Fibroblast of upper back skin (primary cell): ENCODE results near the gene CD302.
"Not testable (repeated sequence)": the region's sequence is repeated elsewhere in the genome, so short reads cannot be mapped to it uniquely, and the experiment has no call there.

ENCODE experiments used
- DNase-seq: peaks from one replicate; pipeline ENCODE4 v3.0.0-alpha.2; 2013

CD302 gene

DNA sequence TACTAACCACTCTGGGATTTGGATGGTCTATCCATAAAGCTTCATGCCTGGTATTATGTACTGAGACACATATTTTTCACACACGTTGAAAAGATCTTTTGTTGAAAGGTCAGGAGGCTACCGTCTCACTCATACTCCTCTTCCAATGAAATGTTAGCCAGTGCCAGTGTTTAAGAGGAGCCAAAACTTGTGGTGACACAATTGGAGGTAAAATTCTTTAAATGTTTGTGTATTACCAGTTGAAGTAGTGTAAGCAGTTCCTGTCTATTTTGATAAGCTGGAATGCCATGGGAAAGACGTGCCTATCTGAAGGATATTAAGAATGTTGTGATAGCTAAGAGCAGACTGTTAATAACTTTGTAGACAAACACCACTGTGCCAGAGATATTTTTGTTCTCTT is 53.6 kb downstream of the CD302 start:
- DNase-seq, result peak; percentile 15

- no peak for DNase-seq
These were observed 55.2 kb downstream of the CD302 start for GRCh38 chr2:159742846-159743245.

GRCh38 chr2:159738509-159739390 is 59.3 kb downstream of the CD302 start:
- DNase-seq, result no peak

- DNase-seq, result no peak
These were observed 60.1 kb downstream of the CD302 start for GRCh38 chr2:159737917-159738296.

- DNase-seq, result peak; percentile 18
These were observed 60.6 kb downstream of the CD302 start for GRCh38 chr2:159737292-159737916.

GRCh38 chr2:159736048-159736447 is 62.0 kb downstream of the CD302 start:
- DNase-seq, result peak; percentile 34

GRCh38 chr2:159735648-159736047 is 62.4 kb downstream of the CD302 start:
- no peak for DNase-seq

DNA sequence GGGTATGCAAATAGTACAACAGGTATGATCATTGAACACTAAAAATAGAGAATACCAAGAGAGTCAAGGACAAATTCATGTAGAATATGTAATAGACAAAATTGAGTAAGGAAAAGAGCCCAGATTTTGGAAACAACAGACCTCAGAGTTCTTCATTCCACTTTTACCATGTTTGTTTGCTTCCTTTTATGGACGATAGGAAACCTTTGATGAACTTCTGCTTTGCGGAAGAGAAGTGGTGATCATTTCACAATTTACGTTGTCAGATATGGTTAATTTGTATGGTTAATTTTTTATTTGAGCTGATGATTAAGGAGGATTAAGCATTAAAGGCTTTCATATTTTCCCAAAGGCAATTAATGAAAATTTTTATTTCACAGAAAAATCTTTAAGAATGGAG is 69.4 kb downstream of the CD302 start:
- no peak for DNase-seq

DNA sequence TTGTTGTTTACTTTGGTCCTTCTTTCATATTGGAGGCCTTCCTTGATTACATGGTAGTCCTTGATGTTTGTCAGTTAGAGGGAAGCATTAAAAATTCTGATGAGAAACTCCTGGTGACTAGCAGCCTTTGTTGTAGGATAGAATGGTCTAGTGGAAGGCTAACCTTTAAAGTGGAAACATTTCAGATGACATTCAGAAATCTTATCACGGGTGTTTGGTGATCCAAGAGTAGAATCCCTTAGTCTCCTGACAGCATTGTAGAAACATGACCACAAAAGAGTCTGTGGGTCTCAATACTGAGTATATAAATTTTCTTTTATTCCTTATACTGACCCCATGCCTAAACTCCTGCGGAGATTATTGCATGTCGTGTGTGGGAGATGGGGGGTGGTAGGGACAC is 72.3 kb downstream of the CD302 start:
- no peak for DNase-seq

GRCh38 chr2:159724795-159725572 is 73.0 kb downstream of the CD302 start:
- not testable (repeated sequence) for DNase-seq

DNA sequence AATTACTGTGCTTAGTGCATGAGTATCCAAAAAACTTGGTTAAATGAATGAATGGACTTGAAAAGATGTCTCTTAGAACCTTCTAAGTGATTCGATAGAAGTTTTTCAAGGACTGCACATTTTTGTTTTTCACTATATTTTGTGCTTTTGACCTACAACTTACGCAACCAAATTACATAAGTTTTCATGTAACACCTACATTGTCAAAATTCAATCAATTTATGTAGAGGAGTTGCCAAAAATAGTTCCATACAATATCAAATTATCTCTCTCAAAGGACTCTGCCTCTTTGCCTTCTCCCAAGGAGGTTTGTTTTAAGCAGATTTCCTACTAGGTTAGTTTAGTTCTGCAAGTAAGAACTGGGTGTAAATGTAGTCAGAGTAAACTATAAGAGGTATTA is 75.4 kb downstream of the CD302 start:
- no peak for DNase-seq

GRCh38 chr2:159720676-159721075 is 77.3 kb downstream of the CD302 start:
- no peak for DNase-seq
